ENCODE data around the gene SCART1. TPM values are rescaled to one million over a fixed set of nuclear protein-coding genes. Genes with fewer than 3 reads are reported as not detected.

SCART1 gene
- total and polyA plus RNA-seq, 12 donors = 0.42 to 5.5 (median 2.0) TPM

DNA sequence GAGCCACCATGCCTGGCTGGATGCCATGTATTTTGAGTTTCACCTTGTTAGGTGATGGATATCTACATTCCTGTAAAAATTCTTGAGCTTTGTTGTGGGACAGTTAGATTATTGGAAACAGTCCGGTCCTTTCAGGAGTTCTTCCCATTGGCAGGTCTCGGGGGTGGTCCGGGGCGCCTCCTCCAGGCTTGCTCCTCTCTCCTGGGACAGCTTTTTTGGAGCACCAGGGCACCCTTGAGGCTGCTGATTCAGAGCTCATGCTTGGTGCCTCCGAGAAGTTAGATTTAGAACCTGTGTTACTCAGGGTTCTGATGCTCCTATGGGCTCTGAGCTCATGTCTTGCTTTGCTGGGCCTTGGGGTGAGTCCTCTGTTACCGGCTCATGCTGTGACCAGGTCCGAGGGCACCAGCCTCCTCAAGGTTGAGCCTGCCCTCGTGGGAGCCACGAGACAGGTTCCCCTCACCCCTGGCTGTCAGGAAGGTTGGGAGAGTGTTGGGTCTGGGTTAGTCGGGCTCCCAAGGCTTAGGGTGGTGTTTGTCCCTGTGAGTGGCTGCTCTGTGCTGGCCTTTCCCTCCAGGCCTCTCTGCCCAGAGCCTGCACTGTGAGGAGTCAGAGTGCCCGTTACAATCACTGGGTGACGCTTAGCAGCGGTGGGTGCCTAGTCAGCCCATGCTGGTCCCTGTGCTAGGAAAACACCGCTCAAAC lies 35.3 kb upstream of the SCART1 start:
- peaks cover 0 to 3% of the 10 kb centered on the region in 2 donors for H3K4me1 ChIP-seq (replicated peaks in 1 of 2)
- no peak overlapping the region for H3K4me3 ChIP-seq
- WGBS, 4 donors = 93 to 97% (median 96%) methylated on average over 6 to 14 of the region's 14 CpGs
- peaks cover 0 to 23% of the 10 kb centered on the region in 2 donors for H3K36me3 ChIP-seq (replicated peaks in 1 of 2)
- intact Hi-C loops (cut with DNase I) = no loop called here
- no peak overlapping the region for H3K27ac ChIP-seq
- DNase-seq = no peak
- TF ChIP-seq, protein P1, sequence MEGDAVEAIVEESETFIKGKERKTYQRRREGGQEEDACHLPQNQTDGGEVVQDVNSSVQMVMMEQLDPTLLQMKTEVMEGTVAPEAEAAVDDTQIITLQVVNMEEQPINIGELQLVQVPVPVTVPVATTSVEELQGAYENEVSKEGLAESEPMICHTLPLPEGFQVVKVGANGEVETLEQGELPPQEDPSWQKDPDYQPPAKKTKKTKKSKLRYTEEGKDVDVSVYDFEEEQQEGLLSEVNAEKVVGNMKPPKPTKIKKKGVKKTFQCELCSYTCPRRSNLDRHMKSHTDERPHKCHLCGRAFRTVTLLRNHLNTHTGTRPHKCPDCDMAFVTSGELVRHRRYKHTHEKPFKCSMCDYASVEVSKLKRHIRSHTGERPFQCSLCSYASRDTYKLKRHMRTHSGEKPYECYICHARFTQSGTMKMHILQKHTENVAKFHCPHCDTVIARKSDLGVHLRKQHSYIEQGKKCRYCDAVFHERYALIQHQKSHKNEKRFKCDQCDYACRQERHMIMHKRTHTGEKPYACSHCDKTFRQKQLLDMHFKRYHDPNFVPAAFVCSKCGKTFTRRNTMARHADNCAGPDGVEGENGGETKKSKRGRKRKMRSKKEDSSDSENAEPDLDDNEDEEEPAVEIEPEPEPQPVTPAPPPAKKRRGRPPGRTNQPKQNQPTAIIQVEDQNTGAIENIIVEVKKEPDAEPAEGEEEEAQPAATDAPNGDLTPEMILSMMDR (IDR thresholded peaks at IDR 0.05) = no peak
- TF ChIP-seq POLR2A (IDR thresholded peaks at IDR 0.05) = no peak
- no peaks in the 10 kb centered on the region for H3K9me3 ChIP-seq (replicated peaks in 1 of 3)
- H3K27me3 ChIP-seq = no peaks in the 10 kb centered on the region

DNA sequence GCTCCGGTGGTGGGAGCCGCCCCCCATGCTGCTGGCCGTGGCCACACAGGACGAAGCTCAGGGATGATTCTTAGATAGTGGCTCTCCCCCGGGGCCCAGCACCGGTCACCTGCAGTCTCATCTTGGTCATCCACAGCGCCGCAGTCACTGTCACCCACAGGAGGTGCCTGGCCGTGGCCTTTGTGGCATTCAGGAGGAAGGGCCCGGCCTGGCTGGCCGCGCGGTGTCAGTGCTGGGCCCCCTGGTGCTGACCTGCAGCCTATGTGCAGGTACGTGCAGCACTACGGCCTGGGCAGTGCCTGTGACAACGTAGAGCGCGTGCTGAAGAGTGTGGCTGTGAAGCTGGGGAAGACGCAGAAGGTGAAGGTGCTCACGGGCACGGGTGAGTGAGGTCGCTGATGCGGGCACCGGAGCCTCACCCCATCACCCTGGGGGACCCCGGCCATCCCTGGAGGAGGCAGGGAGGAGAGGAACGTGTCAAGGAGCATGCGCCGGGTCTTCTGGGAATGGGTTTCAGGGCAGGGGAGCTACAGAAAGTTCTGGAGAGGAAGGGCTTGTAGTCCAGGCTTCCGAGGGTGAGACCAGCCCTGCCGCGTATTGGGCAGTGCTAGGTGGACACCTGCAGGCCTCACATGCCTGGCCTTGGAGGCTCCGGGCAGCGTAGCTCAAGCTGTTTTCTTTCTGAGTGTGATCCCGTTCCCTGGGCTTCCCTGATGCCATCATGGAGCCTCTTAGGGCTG lies 34.4 kb upstream of the SCART1 start:
- intact Hi-C loops (cut with DNase I) = no loop called here
- H3K4me3 ChIP-seq = no peak overlapping the region
- H3K9me3 ChIP-seq (replicated peaks in 1 of 3) = no peaks in the 10 kb centered on the region
- no peaks in the 10 kb centered on the region for H3K27me3 ChIP-seq
- no peak overlapping the region for H3K27ac ChIP-seq
- peak in 1 of 7 donors; percentile 46 for DNase-seq
- 86 to 96% (median 94%) methylated on average over 10 to 34 of the region's 34 CpGs for WGBS, 4 donors
- TF ChIP-seq, protein P1 (IDR thresholded peaks at IDR 0.05) = no peak
- TF ChIP-seq POLR2A (IDR thresholded peaks at IDR 0.05) = no peak
- H3K36me3 ChIP-seq (replicated peaks in 1 of 2) = peaks cover 0 to 20% of the 10 kb centered on the region in 2 donors
- peaks cover 0 to 3% of the 10 kb centered on the region in 2 donors for H3K4me1 ChIP-seq (replicated peaks in 1 of 2)

DNA sequence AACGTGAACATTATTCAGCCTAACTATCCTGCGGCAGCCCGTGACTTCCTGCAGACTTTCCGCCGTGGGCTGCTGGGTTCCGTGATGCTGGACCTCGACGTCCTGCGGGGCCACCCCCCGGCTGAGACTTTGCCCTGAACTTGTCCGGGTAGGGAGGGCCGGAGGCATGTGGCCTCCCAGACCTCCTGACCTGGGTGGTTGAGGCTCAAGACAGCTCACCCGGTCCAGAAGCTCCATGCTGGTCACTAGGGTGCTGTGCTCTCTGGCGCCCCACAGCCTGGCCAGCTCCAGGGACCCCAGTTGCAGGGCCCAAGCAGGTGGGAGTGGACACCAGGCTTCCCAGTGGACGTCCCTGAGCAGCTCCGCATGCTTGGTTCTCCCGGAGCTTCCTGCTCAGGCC lies 33.7 kb upstream of the SCART1 start:
- intact Hi-C loops (cut with DNase I) = no loop called here
- H3K27ac ChIP-seq = no peak overlapping the region
- DNase-seq = peak in 1 of 7 donors; percentile 49
- WGBS, 4 donors = 83 to 100% (median 94%) methylated on average over 3 to 17 of the region's 17 CpGs
- no peak overlapping the region for H3K4me3 ChIP-seq
- TF ChIP-seq, protein P1 (IDR thresholded peaks at IDR 0.05) = no peak
- TF ChIP-seq POLR2A (IDR thresholded peaks at IDR 0.05) = no peak
- H3K9me3 ChIP-seq (replicated peaks in 1 of 3) = no peaks in the 10 kb centered on the region
- peaks cover 0 to 20% of the 10 kb centered on the region in 2 donors for H3K36me3 ChIP-seq (replicated peaks in 1 of 2)
- H3K27me3 ChIP-seq = no peaks in the 10 kb centered on the region
- H3K4me1 ChIP-seq (replicated peaks in 1 of 2) = peaks cover 0 to 3% of the 10 kb centered on the region in 2 donors

DNA sequence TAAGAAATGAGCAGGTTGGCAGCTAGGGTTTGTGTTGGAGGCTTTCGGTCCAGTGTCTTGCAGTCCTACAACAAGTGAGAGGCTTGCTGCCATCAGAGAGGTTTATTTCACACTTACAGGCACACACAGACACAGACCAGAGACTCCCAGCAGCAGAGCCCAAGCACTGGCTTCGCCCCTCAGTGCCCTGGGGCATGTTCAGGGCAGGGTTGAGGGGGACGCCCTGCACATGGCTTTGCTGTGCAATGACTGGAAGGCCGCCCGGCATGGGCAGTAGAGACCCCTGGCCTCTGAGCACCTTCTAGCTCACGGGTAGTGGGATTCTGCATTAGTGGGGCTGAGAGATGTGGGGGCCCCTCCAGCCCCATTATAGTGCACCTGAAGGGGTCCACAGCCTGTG lies 33.2 kb upstream of the SCART1 start:
- Histone ChIP-seq H3K27me3 (no peaks in the 10 kb centered on the region), H3K36me3 (replicated peaks in 1 of 2) (peaks cover 0 to 20% of the 10 kb centered on the region in 2 donors), H3K4me3 (no peak overlapping the region), H3K9me3 (replicated peaks in 1 of 3) (no peaks in the 10 kb centered on the region), H3K27ac (no peak overlapping the region), H3K4me1 (replicated peaks in 1 of 2) (peaks cover 0 to 3% of the 10 kb centered on the region in 2 donors)
- no peak for TF ChIP-seq POLR2A (IDR thresholded peaks at IDR 0.05)
- TF ChIP-seq, protein P1 (IDR thresholded peaks at IDR 0.05) = no peak
- 50 to 98% (median 87%) methylated on average over 2 to 6 of the region's 6 CpGs for WGBS, 4 donors
- intact Hi-C loops (cut with DNase I) = no loop called here
- DNase-seq = no peak
